ENCODE data around the gene P2RX4. TPM values are rescaled to one million over a fixed set of nuclear protein-coding genes. Genes with fewer than 3 reads are reported as not detected.
"Not testable (repeated sequence)": the region's sequence is repeated elsewhere in the genome, so short reads cannot be mapped to it uniquely, and the experiment has no call there.

The P2RX4 gene
- total RNA-seq, 1 experiment from 2014 or later, result 8.1 TPM

DNA sequence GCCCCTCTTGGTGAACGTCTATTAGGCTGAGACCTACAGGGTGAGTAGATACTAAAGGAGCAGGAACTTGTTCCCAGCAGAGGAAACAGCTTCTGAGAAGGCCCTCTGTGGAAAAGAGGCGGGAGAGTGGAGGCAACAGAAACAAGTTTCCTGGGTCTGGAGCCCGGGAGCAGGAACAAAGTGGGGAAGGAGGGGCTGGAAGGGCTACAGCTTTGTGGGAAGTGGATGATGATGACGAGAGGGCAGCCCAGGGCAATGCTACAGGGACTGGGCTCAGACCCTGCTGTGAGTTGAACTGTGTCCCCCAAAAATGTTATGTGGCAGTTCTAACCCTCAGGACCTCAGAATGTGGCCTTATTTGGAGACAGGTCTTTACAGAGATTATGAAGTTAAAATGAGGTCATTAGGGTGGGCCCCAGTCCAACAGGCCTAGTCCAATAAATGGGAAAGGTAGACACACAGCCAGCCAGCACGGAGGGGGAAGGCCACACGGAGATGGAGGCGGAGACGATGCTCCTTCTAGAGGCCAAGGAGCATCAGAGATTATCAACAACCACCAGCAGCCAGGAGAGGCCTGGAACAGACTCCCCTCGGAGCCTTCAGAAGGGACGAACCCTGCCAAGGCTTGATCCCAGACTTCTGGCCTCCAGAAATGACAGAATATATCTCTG lies 72.3 kb downstream of the P2RX4 start:
- no peak overlapping the region for H3T11ph ChIP-seq (ENCODE audit: low read length)
- H4K91ac ChIP-seq (ENCODE audit: insufficient read length, low read depth, low read length), result no peak overlapping the region
- H2BK12ac ChIP-seq (ENCODE audit: insufficient read length, low read depth, low read length), result no peak overlapping the region
- H2BK15ac ChIP-seq (ENCODE audit: low read depth, low read length), result no peak overlapping the region
- H3K4me1 ChIP-seq (ENCODE audit: insufficient read depth, low read length), result no peaks in the 10 kb centered on the region; the same call in 1 of the 2 replicates
- H3K18ac ChIP-seq (ENCODE audit: insufficient read length, low read depth, low read length), result no peak overlapping the region
- peaks cover 4% of the 10 kb centered on the region for H4K20me1 ChIP-seq (ENCODE audit: control insufficient read depth, insufficient read depth, insufficient read length)
- TF ChIP-seq, protein P1, sequence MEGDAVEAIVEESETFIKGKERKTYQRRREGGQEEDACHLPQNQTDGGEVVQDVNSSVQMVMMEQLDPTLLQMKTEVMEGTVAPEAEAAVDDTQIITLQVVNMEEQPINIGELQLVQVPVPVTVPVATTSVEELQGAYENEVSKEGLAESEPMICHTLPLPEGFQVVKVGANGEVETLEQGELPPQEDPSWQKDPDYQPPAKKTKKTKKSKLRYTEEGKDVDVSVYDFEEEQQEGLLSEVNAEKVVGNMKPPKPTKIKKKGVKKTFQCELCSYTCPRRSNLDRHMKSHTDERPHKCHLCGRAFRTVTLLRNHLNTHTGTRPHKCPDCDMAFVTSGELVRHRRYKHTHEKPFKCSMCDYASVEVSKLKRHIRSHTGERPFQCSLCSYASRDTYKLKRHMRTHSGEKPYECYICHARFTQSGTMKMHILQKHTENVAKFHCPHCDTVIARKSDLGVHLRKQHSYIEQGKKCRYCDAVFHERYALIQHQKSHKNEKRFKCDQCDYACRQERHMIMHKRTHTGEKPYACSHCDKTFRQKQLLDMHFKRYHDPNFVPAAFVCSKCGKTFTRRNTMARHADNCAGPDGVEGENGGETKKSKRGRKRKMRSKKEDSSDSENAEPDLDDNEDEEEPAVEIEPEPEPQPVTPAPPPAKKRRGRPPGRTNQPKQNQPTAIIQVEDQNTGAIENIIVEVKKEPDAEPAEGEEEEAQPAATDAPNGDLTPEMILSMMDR (conservative IDR thresholded peaks at IDR 0.05), result no peak
- no peak overlapping the region for H2AK5ac ChIP-seq (ENCODE audit: insufficient read length, low read length)
- DNase-seq, result no peak
- no peaks in the 10 kb centered on the region for H3K9me3 Mint-ChIP-seq
- no peak overlapping the region for H3K14ac ChIP-seq (ENCODE audit: insufficient read depth, low read length)
- H3K4ac ChIP-seq (ENCODE audit: low read depth, low read length), result no peak overlapping the region
- H3K27ac Mint-ChIP-seq, result peak overlapping the region in 2 of 3 experiments; percentile 35 to 43; a peak in 3 of 7 replicates
- no peaks in the 10 kb centered on the region for H3K27me3 ChIP-seq (ENCODE audit: insufficient read depth, low read length)
- no peak overlapping the region for H3K27ac ChIP-seq (ENCODE audit: insufficient read length, low read depth, low read length)
- H4K8ac ChIP-seq (replicated peaks; ENCODE audit: insufficient read length, low read depth, low read length), result no peak overlapping the region
- H3K9ac ChIP-seq (ENCODE audit: extremely low read depth, insufficient read length, low read length), result no peak overlapping the region
- no peak overlapping the region for H3K4me3 Mint-ChIP-seq
- no peaks in the 10 kb centered on the region for H3K79me1 ChIP-seq (ENCODE audit: insufficient read depth, low read depth, low read length, poor library complexity, severe bottlenecking)
- H2BK120ac ChIP-seq (ENCODE audit: low read depth, low read length, poor library complexity, severe bottlenecking), result no peak overlapping the region
- H3K79me2 ChIP-seq (ENCODE audit: insufficient read depth, low read length), result no peaks in the 10 kb centered on the region
- H2AFZ ChIP-seq (ENCODE audit: low read length), result no peak overlapping the region
- no peak overlapping the region for H3K56ac ChIP-seq (ENCODE audit: insufficient read length, low read depth, low read length)
- no CpG with 5 or more reads among the region's 10 CpGs for WGBS (ENCODE audit: extremely low coverage, insufficient read length, low lambda C conversion rate)
- no peak overlapping the region for H3K23ac ChIP-seq (ENCODE audit: insufficient read length, low read depth, low read length)
- peaks cover 25 to 33% of the 10 kb centered on the region in 2 experiments for H3K4me1 Mint-ChIP-seq
- H4K5ac ChIP-seq (ENCODE audit: insufficient read length, low read depth, low read length), result no peak overlapping the region
- no peaks in the 10 kb centered on the region for H3K9me3 ChIP-seq (ENCODE audit: control insufficient read depth, low read depth, low read length)
- H3K23me2 ChIP-seq (ENCODE audit: insufficient read length, low read depth, low read length, poor library complexity, severe bottlenecking), result no peaks in the 10 kb centered on the region
- no peak overlapping the region for H3K4me2 ChIP-seq (ENCODE audit: insufficient read depth, insufficient read length, low read length)
- no peak overlapping the region for H2BK20ac ChIP-seq (ENCODE audit: low read depth, low read length, poor library complexity, severe bottlenecking)
- peaks cover 0 to 14% (median 10%) of the 10 kb centered on the region in 3 experiments; a peak in 5 of 7 replicates for H3K36me3 Mint-ChIP-seq (ENCODE audit: insufficient read depth in 1 of 3, low read depth in 3 of 3)
- no peaks in the 10 kb centered on the region for H3K27me3 Mint-ChIP-seq (ENCODE audit: low read depth)
- no peak overlapping the region for H2BK5ac ChIP-seq (ENCODE audit: insufficient read length, low read length)

DNA sequence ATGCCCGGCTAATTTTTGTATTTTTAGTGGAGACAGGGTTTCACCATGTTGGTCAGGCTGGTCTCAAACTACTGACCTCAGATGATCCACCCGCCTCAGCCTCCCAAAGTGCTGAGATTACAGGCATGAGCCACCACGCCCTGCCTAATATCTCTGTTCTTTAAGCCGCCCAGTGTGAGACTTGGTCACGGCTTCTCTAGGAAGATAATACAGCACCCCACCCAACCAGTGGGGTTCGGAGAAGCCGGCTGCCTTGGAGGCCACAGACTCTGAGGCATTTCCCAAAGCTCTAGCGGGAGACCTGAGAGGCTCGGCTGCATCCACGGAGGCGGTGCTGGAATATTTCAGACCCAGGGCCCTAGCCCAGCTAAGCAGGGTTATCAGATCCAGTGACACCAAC lies 73.0 kb downstream of the P2RX4 start:
- not testable (repeated sequence) for H3K27me3 Mint-ChIP-seq (ENCODE audit: low read depth); H3K79me2 ChIP-seq (ENCODE audit: insufficient read depth, low read length); H3K14ac ChIP-seq (ENCODE audit: insufficient read depth, low read length); H3K23ac ChIP-seq (ENCODE audit: insufficient read length, low read depth, low read length); H3K27ac ChIP-seq (ENCODE audit: insufficient read length, low read depth, low read length); H2BK5ac ChIP-seq (ENCODE audit: insufficient read length, low read length); H2BK120ac ChIP-seq (ENCODE audit: low read depth, low read length, poor library complexity, severe bottlenecking); H3K9me3 Mint-ChIP-seq; H3K27me3 ChIP-seq (ENCODE audit: insufficient read depth, low read length); H3K9me3 ChIP-seq (ENCODE audit: control insufficient read depth, low read depth, low read length); H2BK12ac ChIP-seq (ENCODE audit: insufficient read length, low read depth, low read length); H4K8ac ChIP-seq (replicated peaks; ENCODE audit: insufficient read length, low read depth, low read length); H3T11ph ChIP-seq (ENCODE audit: low read length); H3K4me3 Mint-ChIP-seq; H4K20me1 ChIP-seq (ENCODE audit: control insufficient read depth, insufficient read depth, insufficient read length); H2AFZ ChIP-seq (ENCODE audit: low read length); H3K79me1 ChIP-seq (ENCODE audit: insufficient read depth, low read depth, low read length, poor library complexity, severe bottlenecking); H2BK20ac ChIP-seq (ENCODE audit: low read depth, low read length, poor library complexity, severe bottlenecking); H4K91ac ChIP-seq (ENCODE audit: insufficient read length, low read depth, low read length); H3K56ac ChIP-seq (ENCODE audit: insufficient read length, low read depth, low read length); H3K23me2 ChIP-seq (ENCODE audit: insufficient read length, low read depth, low read length, poor library complexity, severe bottlenecking); H2BK15ac ChIP-seq (ENCODE audit: low read depth, low read length); H3K4me1 ChIP-seq (ENCODE audit: insufficient read depth, low read length); H3K9ac ChIP-seq (ENCODE audit: extremely low read depth, insufficient read length, low read length); H4K5ac ChIP-seq (ENCODE audit: insufficient read length, low read depth, low read length); H3K4me2 ChIP-seq (ENCODE audit: insufficient read depth, insufficient read length, low read length); DNase-seq; H3K18ac ChIP-seq (ENCODE audit: insufficient read length, low read depth, low read length); H3K4ac ChIP-seq (ENCODE audit: low read depth, low read length); H2AK5ac ChIP-seq (ENCODE audit: insufficient read length, low read length)
- Mint-ChIP-seq H3K4me1 (peaks cover 26 to 34% of the 10 kb centered on the region in 2 experiments), H3K36me3 (ENCODE audit: insufficient read depth in 1 of 3, low read depth in 3 of 3) (peaks cover 0 to 12% (median 10%) of the 10 kb centered on the region in 3 experiments; a peak in 5 of 7 replicates), H3K27ac (peak overlapping the region in 1 of 3 experiments; percentile 35; a peak in 1 of 7 replicates)
- no CpG with 5 or more reads among the region's 11 CpGs for WGBS (ENCODE audit: extremely low coverage, insufficient read length, low lambda C conversion rate)

Data from H9 (cell line).